GM12878 (cell line): ENCODE data around the gene PPP1R13B. TPM values are rescaled to one million over a fixed set of nuclear protein-coding genes. Genes with fewer than 3 reads are reported as not detected.

Experiments
- ATAC-seq: fragments of 200-7000 bp; cut with Tn5 transposase; 3 replicates; pipeline ENCODE4 v1.9.1; 2020; ENCODE audit warnings: mild to moderate bottlenecking, moderate library complexity
- BruUV-seq: library from RNA; stranded (reverse); fragments of 400-500 nt; replicated peaks from 2 replicates; lab custom pipeline; 2021; lab: Mats Ljungman, UMichigan
- CTCF ChIA-PET: fragments of 300-600 bp; sonication (Branson Sonifier 250); formaldehyde crosslinking; extraction: SDS; loops from one replicate; lab custom pipeline; 2021; ENCODE audit warnings: inconsistent platforms; lab: Yijun Ruan, JAX
- POLR2A ChIA-PET: fragments of 350-600 bp; formaldehyde crosslinking; extraction: SDS; loops from one replicate; lab custom pipeline; 2021; ENCODE audit warnings: inconsistent platforms; lab: Charles Lee
- RAD21 ChIA-PET: fragments of 300-600 bp; sonication (Branson Sonifier 250); formaldehyde crosslinking; loops from one replicate; lab custom pipeline; 2023; ENCODE audit warnings: antibody characterized with exemption; ENCODE audit not compliant: unreplicated experiment; lab: Charles Lee
- SMC1A ChIA-PET: fragments of 300-600 bp; sonication (Branson Sonifier 250); formaldehyde crosslinking; loops from one replicate; lab custom pipeline; 2023; ENCODE audit not compliant: unreplicated experiment, uncharacterized antibody; lab: Charles Lee
- DNase-seq: peaks from one replicate; pipeline ENCODE4 v3.0.0-alpha.2; 2011; ENCODE audit warnings: low read depth, low spot score
- FAIRE-seq: peaks from 3 replicates; lab custom pipeline; 2011; peaks lifted over from hg19 to GRCh38; lab: Jason Lieb, UNC
- H2AFZ ChIP-seq: 2 replicates; pipeline ENCODE4 v1.6.0; 2011; ENCODE audit warnings: low read depth, low read length, control low read depth; ENCODE audit not compliant: control insufficient read depth
- H3K27ac ChIP-seq: 2 replicates; pipeline ENCODE4 v1.5.1; 2011; ENCODE audit warnings: control low read depth; ENCODE audit not compliant: control insufficient read depth, insufficient read depth
- H3K27me3 ChIP-seq, 2 experiments: replicated peaks in 1 of 2; 2 replicates each; pipeline versions ENCODE4 v1.6.0 to v1.6.1; 2011; ENCODE audit warnings: low read length in 1 of 2; ENCODE audit not compliant: control insufficient read depth in 2 of 2, insufficient read depth in 2 of 2
- H3K36me3 ChIP-seq, 2 experiments: 2 replicates each; pipeline ENCODE4 v1.5.1; 2011; ENCODE audit warnings: low read length in 1 of 2; ENCODE audit not compliant: control insufficient read depth in 2 of 2, insufficient read depth in 2 of 2
- H3K4me1 ChIP-seq: 2 replicates; pipeline ENCODE4 v1.6.1; 2011; ENCODE audit warnings: mild to moderate bottlenecking, low read length, moderate library complexity, mixed read lengths; ENCODE audit not compliant: control insufficient read depth, insufficient read depth
- H3K4me2 ChIP-seq: 2 replicates; pipeline ENCODE4 v1.6.0; 2011; ENCODE audit warnings: control low read depth; ENCODE audit not compliant: control insufficient read depth, insufficient read depth
- H3K4me3 ChIP-seq: fragments of 200-600 bp; sonication (generic); 2 replicates; pipeline ENCODE4 v1.5.1; 2016
- H3K79me2 ChIP-seq: 2 replicates; pipeline ENCODE4 v1.6.0; 2011; ENCODE audit warnings: low read length; ENCODE audit not compliant: control insufficient read depth, insufficient read depth
- H3K9ac ChIP-seq: 2 replicates; pipeline ENCODE4 v1.8.0; 2011; ENCODE audit warnings: low read length, control low read depth, mixed read lengths; ENCODE audit not compliant: control insufficient read depth, insufficient read depth
- H3K9me3 ChIP-seq: replicated peaks from 3 replicates; pipeline ENCODE4 v1.5.1; 2011; ENCODE audit warnings: mild to moderate bottlenecking, low read length; ENCODE audit not compliant: control insufficient read depth, insufficient read depth
- H4K20me1 ChIP-seq: 2 replicates; pipeline ENCODE4 v1.6.0; 2011; ENCODE audit not compliant: control insufficient read depth, insufficient read depth
- BMI1 ChIP-seq: fragments of 450-650 bp; IDR thresholded peaks from 2 replicates; pipeline ENCODE4 v1.6.1; 2016; ENCODE audit warnings: mild to moderate bottlenecking, moderate library complexity, borderline replicate concordance
- ETV6 ChIP-seq, 2 experiments: fragments of 450-650 bp in 1 of 2; IDR thresholded peaks in 1 of 2; conservative IDR thresholded peaks in 1 of 2; 2 replicates each; pipeline ENCODE4 v1.6.1; 2014; ENCODE audit warnings: antibody characterized with exemption in 1 of 2, borderline replicate concordance in 1 of 2, low read depth in 1 of 2, mild to moderate bottlenecking in 1 of 2, moderate library complexity in 1 of 2
- EZH2 ChIP-seq: IDR thresholded peaks from 2 replicates; pipeline ENCODE4 v1.6.1; 2012; ENCODE audit warnings: low read depth, mild to moderate bottlenecking, control low read depth, inconsistent platforms, low read length, borderline replicate concordance; ENCODE audit not compliant: control insufficient read depth
- HDAC6 ChIP-seq: fragments of 200-600 bp; sonication (generic); IDR thresholded peaks from one replicate; pipeline ENCODE4 v1.8.0; 2017; ENCODE audit warnings: antibody characterized with exemption; ENCODE audit not compliant: unreplicated experiment
- WGBS: methylation state at CpG from one replicate; pipeline ENCODE4 v1.1.6; 2016; ENCODE audit warnings: low lambda C conversion rate; ENCODE audit not compliant: insufficient replicate concordance, insufficient coverage; ENCODE audit errors: missing lambda C conversion rate; 5-methylcytosine and 5-hydroxymethylcytosine counted together
- in situ Hi-C: fragments of 300-500 bp; cut with MboI; formaldehyde crosslinking; loops from 9 replicates; pipeline ENCODE4 v1.14.3; 2018; ENCODE audit warnings: mixed read lengths
- intact Hi-C: fragments of 100-400 bp; cut with micrococcal nuclease; formaldehyde crosslinking; loops from one replicate; pipeline ENCODE4 v1.14.2; 2022; ENCODE audit not compliant: unreplicated experiment
- polyA plus RNA-seq, 11 experiments: library from polyadenylated mRNA; depleted of rRNA in 4 of 11; unstranded in 6 of 11; stranded (reverse) in 5 of 11; fragments of >200 nt; fragmentation: Nextera tagmentation in 4 of 11; fragmentation: Illumina TruSeq in 1 of 11; extraction: Ambion mirVana in 4 of 11; extraction: Trizol in 1 of 11; gene quantifications; 1 replicate in 1 of 11; 2 replicates in 10 of 11; pipeline versions ENCODE4 v1.2.1 to v1.2.3, GENCODE V29; 2011 to 2016; ENCODE audit warnings: inconsistent platforms in 2 of 11, missing spikeins in 2 of 11, low read depth in 1 of 11
- total RNA-seq, 4 experiments: library from RNA; depleted of rRNA in 3 of 4; stranded (reverse); fragments of >200 nt in 3 of 4; fragmentation: Illumina TruSeq in 1 of 4; extraction: Trizol in 1 of 4; gene quantifications; 2 replicates each; pipeline versions ENCODE4 v1.2.1 to v1.2.3, GENCODE V29; 2013 to 2021
- TF ChIP-seq, protein P1 (sequence below): fragments of 450-650 bp; IDR thresholded peaks from 2 replicates; pipeline ENCODE4 v1.6.1; 2017; ENCODE audit warnings: borderline replicate concordance
- TF ChIP-seq, protein P2 (sequence below): fragments of 450-650 bp; IDR thresholded peaks from 2 replicates; pipeline ENCODE4 v1.6.1; 2018; ENCODE audit warnings: borderline replicate concordance, mild to moderate bottlenecking; ENCODE audit not compliant: partially characterized antibody

The PPP1R13B gene
- total and polyA plus RNA-seq, 10 of the 15 experiments (the other 5 are each of a cell fraction or from before 2014, with no cell fraction given): 0.16 to 8.1 (median 3.2) TPM

GRCh38 chr14:103861413-103862392 is 14.3 kb upstream of the PPP1R13B start:
- H3K79me2 ChIP-seq: no peaks in the 10 kb centered on the region
- FAIRE-seq: no peak
- H4K20me1 ChIP-seq: no peaks in the 10 kb centered on the region
- no peaks in the 10 kb centered on the region; the same call in 2 of the 3 replicates for H3K9me3 ChIP-seq
- CTCF ChIA-PET: interaction anchor here (1.1 kb wide), 1 partner anchor 50 kb away, joined by 3 read pairs; no protein-coding TSS in a partner anchor
- in situ Hi-C loops: no loop called here
- RAD21 ChIA-PET: no interaction called here
- SMC1A ChIA-PET: no interaction called here
- H3K27ac ChIP-seq: no peak overlapping the region
- POLR2A ChIA-PET: no interaction called here
- H3K4me3 ChIP-seq: no peak overlapping the region
- no peaks in the 10 kb centered on the region for H3K36me3 ChIP-seq
- WGBS: 23% methylated on average over 14 of the region's 14 CpGs
- TF ChIP-seq, protein P1, sequence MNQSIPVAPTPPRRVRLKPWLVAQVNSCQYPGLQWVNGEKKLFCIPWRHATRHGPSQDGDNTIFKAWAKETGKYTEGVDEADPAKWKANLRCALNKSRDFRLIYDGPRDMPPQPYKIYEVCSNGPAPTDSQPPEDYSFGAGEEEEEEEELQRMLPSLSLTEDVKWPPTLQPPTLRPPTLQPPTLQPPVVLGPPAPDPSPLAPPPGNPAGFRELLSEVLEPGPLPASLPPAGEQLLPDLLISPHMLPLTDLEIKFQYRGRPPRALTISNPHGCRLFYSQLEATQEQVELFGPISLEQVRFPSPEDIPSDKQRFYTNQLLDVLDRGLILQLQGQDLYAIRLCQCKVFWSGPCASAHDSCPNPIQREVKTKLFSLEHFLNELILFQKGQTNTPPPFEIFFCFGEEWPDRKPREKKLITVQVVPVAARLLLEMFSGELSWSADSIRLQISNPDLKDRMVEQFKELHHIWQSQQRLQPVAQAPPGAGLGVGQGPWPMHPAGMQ: no peak
- TF ChIP-seq EZH2 (no peak), BMI1 (no peak), ETV6 (conservative IDR thresholded peaks at IDR 0.05 in 1 of 2, IDR thresholded peaks at IDR 0.05 in 1 of 2; ENCODE audit: borderline replicate concordance in 1 of 2, low read depth in 1 of 2) (no peak), HDAC6 (no peak)
- TF ChIP-seq, protein P2, sequence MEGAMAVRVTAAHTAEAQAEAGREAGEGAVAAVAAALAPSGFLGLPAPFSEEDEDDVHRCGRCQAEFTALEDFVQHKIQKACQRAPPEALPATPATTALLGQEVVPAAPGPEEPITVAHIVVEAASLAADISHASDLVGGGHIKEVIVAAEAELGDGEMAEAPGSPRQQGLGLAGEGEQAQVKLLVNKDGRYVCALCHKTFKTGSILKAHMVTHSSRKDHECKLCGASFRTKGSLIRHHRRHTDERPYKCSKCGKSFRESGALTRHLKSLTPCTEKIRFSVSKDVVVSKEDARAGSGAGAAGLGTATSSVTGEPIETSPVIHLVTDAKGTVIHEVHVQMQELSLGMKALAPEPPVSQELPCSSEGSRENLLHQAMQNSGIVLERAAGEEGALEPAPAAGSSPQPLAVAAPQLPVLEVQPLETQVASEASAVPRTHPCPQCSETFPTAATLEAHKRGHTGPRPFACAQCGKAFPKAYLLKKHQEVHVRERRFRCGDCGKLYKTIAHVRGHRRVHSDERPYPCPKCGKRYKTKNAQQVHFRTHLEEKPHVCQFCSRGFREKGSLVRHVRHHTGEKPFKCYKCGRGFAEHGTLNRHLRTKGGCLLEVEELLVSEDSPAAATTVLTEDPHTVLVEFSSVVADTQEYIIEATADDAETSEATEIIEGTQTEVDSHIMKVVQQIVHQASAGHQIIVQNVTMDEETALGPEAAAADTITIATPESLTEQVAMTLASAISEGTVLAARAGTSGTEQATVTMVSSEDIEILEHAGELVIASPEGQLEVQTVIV: no peak
- TF ChIP-seq, all 136 proteins: peak for 0
- no peak for DNase-seq
- Histone ChIP-seq H3K4me1 (no peaks in the 10 kb centered on the region), H3K27me3 (peaks cover 0 to 1% of the 10 kb centered on the region in 2 experiments; a peak in 1 of 4 replicates), H3K4me2 (no peak overlapping the region), H2AFZ (no peak overlapping the region), H3K9ac (no peak overlapping the region)
- BruUV-seq: no TSS peak
- intact Hi-C loops: no loop called here
- ATAC-seq: no peak
